RWPE1 (cell line): ENCODE data around the gene MARCHF3.

Source experiments
- CTCF ChIA-PET: fragments of 350-600 bp; sonication (Branson Sonifier 250); formaldehyde crosslinking; extraction: SDS; loops from one replicate; lab custom pipeline; 2021; lab: Yijun Ruan, JAX
- POLR2A ChIA-PET: fragments of 400-600 bp; formaldehyde crosslinking; extraction: SDS; loops from one replicate; lab custom pipeline; 2020; ENCODE audit warnings: antibody characterized with exemption; ENCODE audit not compliant: low non-redundant PET; lab: Yijun Ruan, JAX
- DNase-seq: peaks from one replicate; pipeline ENCODE4 v3.0.0; 2012; ENCODE audit warnings: low spot score
- H3K27ac ChIP-seq: fragments of 450-650 bp; 2 replicates; pipeline ENCODE4 v1.5.1; 2017
- CTCF ChIP-seq: fragments of 450-650 bp; conservative IDR thresholded peaks from 2 replicates; pipeline ENCODE4 v1.5.1; 2017; ENCODE audit warnings: low read depth, mild to moderate bottlenecking

Gene MARCHF3

GRCh38 chr5:126975796-126976195 lies 54.6 kb downstream of the MARCHF3 start:
- ChIA-PET CTCF (interaction anchor here (0.7 kb wide), 1 partner anchor 31 kb away, joined by 3 read pairs; no protein-coding TSS in a partner anchor), POLR2A (no interaction called here)
- no peak for TF ChIP-seq CTCF
- H3K27ac ChIP-seq: no peak overlapping the region
- DNase-seq: no peak

GRCh38 chr5:126973193-126973592 lies 57.2 kb downstream of the MARCHF3 start:
- POLR2A ChIA-PET: no interaction called here
- no peak for TF ChIP-seq CTCF
- no peak overlapping the region for H3K27ac ChIP-seq
- no peak for DNase-seq
- CTCF ChIA-PET: no interaction called here

DNA sequence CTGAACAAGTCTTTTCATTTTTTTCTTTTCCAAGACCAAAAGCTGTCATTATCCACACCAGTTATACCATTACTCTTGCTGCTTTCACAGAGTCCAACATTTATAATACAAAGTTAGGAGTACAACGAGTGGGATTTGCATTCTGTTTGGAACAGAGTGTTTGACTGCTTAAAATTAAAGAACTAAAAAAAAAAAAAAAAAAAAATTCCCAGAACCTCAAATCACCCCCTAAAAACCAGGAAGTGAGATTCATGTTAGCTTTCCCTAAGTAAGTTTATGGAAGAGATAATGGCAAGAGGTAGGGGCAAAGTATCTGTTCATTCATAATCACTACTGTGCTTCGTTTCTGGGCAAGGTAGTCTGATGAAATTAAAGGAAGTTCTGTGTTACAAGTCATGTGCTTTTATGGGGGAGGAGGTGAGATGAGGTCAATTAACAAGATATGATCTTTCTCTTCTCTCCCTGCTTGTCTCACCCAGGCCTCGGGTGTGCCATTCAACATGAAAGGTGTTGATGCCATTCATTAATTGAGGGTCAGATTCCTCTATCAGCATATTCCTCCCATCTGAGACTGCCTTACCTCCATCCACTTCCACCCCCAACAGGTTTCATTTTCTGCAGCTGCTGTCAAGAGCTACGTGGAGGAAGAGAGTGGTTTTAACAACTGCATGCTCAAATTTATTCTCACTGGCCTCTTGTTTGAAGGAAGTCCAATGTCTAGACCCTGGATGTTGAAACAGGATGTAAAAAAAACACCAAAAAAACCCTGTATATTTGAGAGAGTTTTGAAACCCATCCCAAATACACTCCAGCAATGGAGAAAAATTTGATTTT lies 58.1 kb downstream of the MARCHF3 start:
- CTCF ChIA-PET: no interaction called here
- no peak for DNase-seq
- H3K27ac ChIP-seq: no peak overlapping the region
- POLR2A ChIA-PET: no interaction called here
- TF ChIP-seq CTCF: no peak

GRCh38 chr5:126971455-126972031 lies 58.8 kb downstream of the MARCHF3 start:
- no peak for DNase-seq
- ChIA-PET CTCF (no interaction called here), POLR2A (no interaction called here)
- H3K27ac ChIP-seq: no peak overlapping the region
- no peak for TF ChIP-seq CTCF

DNA sequence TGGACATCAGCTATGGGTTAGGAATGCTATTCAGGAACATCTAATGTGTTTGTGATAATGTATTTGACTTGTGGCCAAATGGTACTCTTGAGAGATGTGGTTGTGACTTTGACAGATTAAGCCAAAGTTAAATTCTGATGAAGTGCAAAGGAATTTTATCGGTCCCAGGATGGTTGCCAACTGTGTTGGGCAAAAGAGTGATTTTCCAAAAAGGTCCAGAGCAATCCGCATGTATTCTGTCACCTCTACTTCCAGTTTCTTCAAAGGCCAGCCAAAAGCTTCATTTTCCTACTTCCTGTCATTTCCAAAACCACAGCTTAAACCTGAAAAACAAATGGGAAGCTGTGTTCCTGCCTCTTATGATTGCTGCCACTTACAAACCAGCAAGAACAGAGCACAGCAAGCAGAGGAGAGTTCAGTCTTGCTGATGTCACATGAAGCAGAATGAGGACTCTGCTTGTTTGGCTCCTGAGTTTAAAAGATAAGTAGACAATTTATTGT lies 59.8 kb downstream of the MARCHF3 start:
- CTCF ChIA-PET: interaction anchor here (0.8 kb wide), 1 partner anchor 339 kb away, joined by 4 read pairs; no protein-coding TSS in a partner anchor
- POLR2A ChIA-PET: no interaction called here
- no peak for DNase-seq
- H3K27ac ChIP-seq: no peak overlapping the region
- TF ChIP-seq CTCF: no peak

GRCh38 chr5:126969548-126969947 lies 60.8 kb downstream of the MARCHF3 start:
- no peak overlapping the region for H3K27ac ChIP-seq
- no peak for TF ChIP-seq CTCF
- DNase-seq: no peak
- CTCF ChIA-PET: interaction anchor here (0.6 to 1.2 kb wide), 2 partner anchors 42 to 60 kb away, joined by 3 to 4 read pairs; no protein-coding TSS in a partner anchor
- POLR2A ChIA-PET: no interaction called here
